ENCODE data around the gene CLEC4A.
"Not testable (repeated sequence)": the region's sequence is repeated elsewhere in the genome, so short reads cannot be mapped to it uniquely, and the experiment has no call there.

The CLEC4A gene

GRCh38 chr12:8179989-8180585 lies 56.7 kb downstream of the CLEC4A start:
- peak overlapping the region; percentile 61 for H3K4me3 ChIP-seq (ENCODE audit: low read depth, low read length)
- TF ChIP-seq CTCF (IDR thresholded peaks at IDR 0.05; ENCODE audit: low read depth, low read length), result 0 out of 2 replicates have a peak, but pooled peaks have one; percentile 17

GRCh38 chr12:8181271-8181670 lies 57.9 kb downstream of the CLEC4A start:
- H3K4me3 ChIP-seq (ENCODE audit: low read depth, low read length), result peak overlapping the region; percentile 61

GRCh38 chr12:8182923-8183322 lies 59.5 kb downstream of the CLEC4A start:
- H3K4me3 ChIP-seq (ENCODE audit: low read depth, low read length), result not testable (repeated sequence)

- H3K4me3 ChIP-seq (ENCODE audit: low read depth, low read length), result not testable (repeated sequence)
These were observed 59.9 kb downstream of the CLEC4A start for GRCh38 chr12:8183346-8183745.

GRCh38 chr12:8184206-8184605 lies 60.8 kb downstream of the CLEC4A start:
- H3K4me3 ChIP-seq (ENCODE audit: low read depth, low read length), result not testable (repeated sequence)

- H3K4me3 ChIP-seq (ENCODE audit: low read depth, low read length), result not testable (repeated sequence)
These were observed 64.7 kb downstream of the CLEC4A start for GRCh38 chr12:8188088-8188487.
